Body of pancreas (tissue), 4 donors: ENCODE data around the gene DNAH7. TPM values are rescaled to one million over a fixed set of nuclear protein-coding genes. Genes with fewer than 3 reads are reported as not detected.

Source experiments
- ATAC-seq: fragments of 150-250 bp; one replicate; pipeline ENCODE4 v1.9.1; 2016
- DNase-seq, 4 donors: peaks; one replicate each; pipeline ENCODE4 v3.0.0-alpha.2; 2019
- H3K27ac ChIP-seq, 4 donors: fragments of 200-600 bp; sonication (generic); 1 replicate in 3 of 4; 2 replicates in 1 of 4; pipeline versions ENCODE4 v1.5.1 to v1.6.1; 2016 to 2019; ENCODE audit warnings: mild to moderate bottlenecking in 1 of 4, mixed read lengths in 1 of 4, moderate library complexity in 1 of 4
- H3K27me3 ChIP-seq, 2 donors: fragments of 200-600 bp; sonication (generic); one replicate each; pipeline ENCODE4 v1.6.0; 2016; ENCODE audit warnings: mild to moderate bottlenecking in 1 of 2
- H3K36me3 ChIP-seq, 2 donors: fragments of 200-600 bp; sonication (generic); replicated peaks in 1 of 2; 2 replicates each; pipeline ENCODE4 v1.5.1; 2016; ENCODE audit warnings: low read depth in 2 of 2; ENCODE audit not compliant: insufficient read depth in 1 of 2
- H3K4me1 ChIP-seq: fragments of 200-600 bp; sonication (generic); one replicate; pipeline ENCODE4 v1.6.0; 2016
- H3K4me3 ChIP-seq, 2 donors: fragments of 200-600 bp; sonication (generic); 1 replicate in 1 of 2; 2 replicates in 1 of 2; pipeline ENCODE4 v1.5.1; 2016 to 2019
- H3K9me3 ChIP-seq, 3 donors: fragments of 200-600 bp; sonication (generic); 1 replicate in 2 of 3; 2 replicates in 1 of 3; pipeline ENCODE4 v1.5.1; 2016
- POLR2A ChIP-seq, 3 donors: fragments of 450-650 bp; IDR thresholded peaks; one replicate each; pipeline ENCODE4 v1.6.1; 2016; ENCODE audit warnings: antibody characterized with exemption in 3 of 3, mild to moderate bottlenecking in 2 of 3
- WGBS, 2 donors: methylation state at CpG; one replicate each; pipeline ENCODE4 v1.1.5; 2017; 5-methylcytosine and 5-hydroxymethylcytosine counted together
- intact Hi-C: fragments of 100-400 bp; cut with DNase I; formaldehyde crosslinking; loops from one replicate; pipeline ENCODE4 v1.15.1; 2023
- total RNA-seq, 2 donors: library from RNA; depleted of rRNA; stranded (reverse); fragments of >200 nt; gene quantifications; one replicate each; pipeline ENCODE4 v1.1.0, GENCODE V29; 2016
- TF ChIP-seq, protein P1 (sequence below), 7 experiments: fragments of 450-650 bp in 4 of 7; fragments of 200-600 bp in 3 of 7; sonication (generic) in 3 of 7; IDR thresholded peaks; one replicate each; pipeline ENCODE4 v1.5.1; 2016 to 2019; ENCODE audit warnings: antibody characterized with exemption in 7 of 7

The DNAH7 gene
- total RNA-seq, 2 donors from 2014 or later: 7.8 to 11.2 TPM

DNA sequence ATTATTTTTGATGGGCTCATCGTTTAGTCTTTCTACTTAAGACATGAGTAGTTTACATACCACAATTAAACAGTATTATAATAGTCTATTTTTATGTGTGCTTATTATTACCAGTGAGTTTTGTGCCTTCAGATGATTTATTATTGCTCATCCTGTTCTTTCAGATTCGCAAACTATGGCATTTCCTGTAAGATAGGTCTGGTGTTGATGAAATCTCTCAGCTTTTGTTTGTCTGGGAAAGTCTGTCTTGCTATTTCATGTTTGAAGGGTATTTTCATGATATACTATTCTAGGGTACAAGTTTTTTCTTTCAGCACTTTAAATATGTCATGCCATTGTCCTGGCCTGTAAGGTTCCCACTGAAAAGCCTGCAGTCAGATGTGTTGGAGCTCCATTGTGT lies 101.3 kb downstream of the DNAH7 start:
- ATAC-seq (no peak), DNase-seq (no peak)
- Histone ChIP-seq H3K4me1 (no peaks in the 10 kb centered on the region), H3K27me3 (no peaks in the 10 kb centered on the region), H3K4me3 (no peak overlapping the region), H3K9me3 (no peaks in the 10 kb centered on the region), H3K36me3 (peaks cover 0 to 2% of the 10 kb centered on the region in 2 donors), H3K27ac (no peak overlapping the region)
- WGBS, 2 donors: 77 to 79% methylated on average over 2 of the region's 2 CpGs
- TF ChIP-seq, protein P1, sequence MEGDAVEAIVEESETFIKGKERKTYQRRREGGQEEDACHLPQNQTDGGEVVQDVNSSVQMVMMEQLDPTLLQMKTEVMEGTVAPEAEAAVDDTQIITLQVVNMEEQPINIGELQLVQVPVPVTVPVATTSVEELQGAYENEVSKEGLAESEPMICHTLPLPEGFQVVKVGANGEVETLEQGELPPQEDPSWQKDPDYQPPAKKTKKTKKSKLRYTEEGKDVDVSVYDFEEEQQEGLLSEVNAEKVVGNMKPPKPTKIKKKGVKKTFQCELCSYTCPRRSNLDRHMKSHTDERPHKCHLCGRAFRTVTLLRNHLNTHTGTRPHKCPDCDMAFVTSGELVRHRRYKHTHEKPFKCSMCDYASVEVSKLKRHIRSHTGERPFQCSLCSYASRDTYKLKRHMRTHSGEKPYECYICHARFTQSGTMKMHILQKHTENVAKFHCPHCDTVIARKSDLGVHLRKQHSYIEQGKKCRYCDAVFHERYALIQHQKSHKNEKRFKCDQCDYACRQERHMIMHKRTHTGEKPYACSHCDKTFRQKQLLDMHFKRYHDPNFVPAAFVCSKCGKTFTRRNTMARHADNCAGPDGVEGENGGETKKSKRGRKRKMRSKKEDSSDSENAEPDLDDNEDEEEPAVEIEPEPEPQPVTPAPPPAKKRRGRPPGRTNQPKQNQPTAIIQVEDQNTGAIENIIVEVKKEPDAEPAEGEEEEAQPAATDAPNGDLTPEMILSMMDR (IDR thresholded peaks at IDR 0.05): no peak
- TF ChIP-seq POLR2A (IDR thresholded peaks at IDR 0.05): no peak
- intact Hi-C loops: no loop called here

DNA sequence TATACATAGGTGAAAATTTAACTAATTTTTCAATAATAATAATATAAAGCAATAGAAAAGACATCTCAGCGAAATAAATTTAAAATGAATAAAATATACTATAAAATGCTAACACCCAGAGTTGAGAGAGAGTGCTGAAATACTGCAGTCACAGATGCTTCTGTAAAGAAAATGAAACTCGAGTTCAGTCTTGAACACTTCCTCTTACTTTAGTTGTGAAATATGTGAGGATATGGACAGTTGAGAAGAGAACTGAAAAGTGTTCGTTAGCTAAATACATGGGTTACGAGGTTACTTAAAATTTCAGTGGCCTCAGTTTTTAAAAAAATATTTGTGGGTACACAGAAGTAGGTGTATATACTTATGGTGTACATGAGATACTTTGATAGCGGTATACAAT lies 106.8 kb downstream of the DNAH7 start:
- TF ChIP-seq, protein P1 (IDR thresholded peaks at IDR 0.05): no peak
- TF ChIP-seq POLR2A (IDR thresholded peaks at IDR 0.05): no peak
- intact Hi-C loops: no loop called here
- H3K36me3 ChIP-seq: peaks cover 0 to 6% of the 10 kb centered on the region in 2 donors
- 79 to 82% methylated on average over 5 of the region's 5 CpGs for WGBS, 2 donors
- H3K4me1 ChIP-seq: no peaks in the 10 kb centered on the region
- no peaks in the 10 kb centered on the region for H3K9me3 ChIP-seq
- DNase-seq (no peak), ATAC-seq (no peak)
- no peaks in the 10 kb centered on the region for H3K27me3 ChIP-seq
- no peak overlapping the region for H3K4me3 ChIP-seq
- H3K27ac ChIP-seq: no peak overlapping the region

DNA sequence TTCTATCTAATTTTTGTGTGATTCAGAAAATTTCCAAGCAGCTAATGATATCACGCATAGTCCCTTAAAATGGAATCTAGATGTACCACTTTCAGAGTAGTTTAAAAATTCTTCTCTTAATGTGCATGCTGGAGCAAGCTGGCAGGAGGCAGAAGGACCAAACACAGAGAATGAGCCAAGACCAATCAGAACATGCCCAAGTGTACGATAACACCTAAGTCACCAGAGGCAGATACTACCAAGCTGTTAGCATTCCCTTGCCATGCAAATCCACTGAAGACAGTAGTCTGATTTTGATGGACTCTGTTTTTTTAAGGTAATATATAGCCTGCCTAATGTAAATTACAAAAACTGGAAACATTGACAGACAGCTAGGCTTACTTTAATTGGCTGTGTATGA lies 109.3 kb downstream of the DNAH7 start:
- intact Hi-C loops: no loop called here
- peaks cover 0 to 6% of the 10 kb centered on the region in 2 donors for H3K36me3 ChIP-seq
- 87 to 94% methylated on average over 2 of the region's 2 CpGs for WGBS, 2 donors

DNA sequence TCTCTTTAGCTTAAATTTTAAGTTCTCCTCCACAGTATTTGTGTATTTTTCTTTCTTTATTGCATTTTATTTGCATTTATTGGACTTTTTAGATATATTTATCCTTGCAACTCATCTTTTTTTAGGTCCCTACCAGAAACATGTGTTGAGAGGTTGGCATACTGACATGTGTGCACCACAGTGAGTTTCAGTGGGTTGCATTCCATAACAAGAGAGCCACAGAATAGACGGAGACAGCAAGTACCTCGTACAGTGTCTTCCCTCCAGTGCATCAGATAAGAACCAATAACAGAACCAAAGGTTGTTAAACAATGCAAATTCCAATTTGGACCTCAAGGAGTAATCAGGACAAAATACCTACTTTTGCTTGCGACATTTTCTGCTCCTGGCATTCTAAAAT lies 111.9 kb downstream of the DNAH7 start:
- no peaks in the 10 kb centered on the region for H3K27me3 ChIP-seq
- no peak for ATAC-seq

More for the DNA sequence above, 109.3 kb downstream of the DNAH7 start:
- H3K27ac ChIP-seq: no peak overlapping the region
- TF ChIP-seq, protein P1 (IDR thresholded peaks at IDR 0.05): no peak
- no peak for TF ChIP-seq POLR2A (IDR thresholded peaks at IDR 0.05)
- no peaks in the 10 kb centered on the region for H3K27me3 ChIP-seq
- DNase-seq (no peak), ATAC-seq (no peak)
- H3K4me3 ChIP-seq: no peak overlapping the region
- H3K4me1 ChIP-seq: no peaks in the 10 kb centered on the region
- H3K9me3 ChIP-seq: no peaks in the 10 kb centered on the region

DNA sequence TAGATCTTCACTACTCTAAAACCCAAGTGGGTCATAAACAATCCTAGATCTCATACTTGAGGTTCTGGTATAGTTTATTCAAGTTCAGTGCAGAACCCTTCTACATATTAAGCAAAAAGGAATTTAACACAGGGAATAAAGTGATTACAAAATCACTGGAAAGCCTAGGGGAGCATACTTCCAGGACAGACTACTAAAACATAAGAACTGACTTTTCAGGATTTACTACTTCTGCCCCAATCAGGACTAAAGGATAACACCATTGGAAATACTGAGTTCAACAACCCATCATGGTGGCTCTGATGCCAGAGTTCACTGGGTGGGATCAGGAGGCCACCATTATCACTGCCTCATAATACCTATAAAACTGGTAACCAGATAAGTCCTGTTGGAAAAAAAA lies 123.6 kb downstream of the DNAH7 start:
- no peaks in the 10 kb centered on the region for H3K36me3 ChIP-seq
- ATAC-seq (no peak), DNase-seq (no peak)
- H3K27ac ChIP-seq: no peak overlapping the region
- H3K4me1 ChIP-seq: no peaks in the 10 kb centered on the region
- intact Hi-C loops: no loop called here
- H3K9me3 ChIP-seq: peaks cover 0 to 8% (median 0%) of the 10 kb centered on the region in 3 donors
- no peaks in the 10 kb centered on the region for H3K27me3 ChIP-seq
- TF ChIP-seq POLR2A (IDR thresholded peaks at IDR 0.05): no peak
- TF ChIP-seq, protein P1 (IDR thresholded peaks at IDR 0.05): no peak
- H3K4me3 ChIP-seq: no peak overlapping the region

More for the DNA sequence above, 111.9 kb downstream of the DNAH7 start:
- peaks cover 0 to 6% of the 10 kb centered on the region in 2 donors for H3K36me3 ChIP-seq
- no peaks in the 10 kb centered on the region for H3K9me3 ChIP-seq
- 86 to 91% methylated on average over 3 of the region's 3 CpGs for WGBS, 2 donors
- H3K4me1 ChIP-seq: no peaks in the 10 kb centered on the region
- H3K4me3 ChIP-seq: no peak overlapping the region
- intact Hi-C loops: no loop called here
- no peak overlapping the region for H3K27ac ChIP-seq
- no peak for TF ChIP-seq POLR2A (IDR thresholded peaks at IDR 0.05)
- TF ChIP-seq, protein P1 (IDR thresholded peaks at IDR 0.05): no peak
- DNase-seq: no peak
